Measurements from ENCODE around the gene PTPN3. TPM values are rescaled to one million over a fixed set of nuclear protein-coding genes. Genes with fewer than 3 reads are reported as not detected.

Gene PTPN3
- total RNA-seq, 4 donors from 2014 or later, result 0.29 to 5.5 (median 2.1) TPM

DNA sequence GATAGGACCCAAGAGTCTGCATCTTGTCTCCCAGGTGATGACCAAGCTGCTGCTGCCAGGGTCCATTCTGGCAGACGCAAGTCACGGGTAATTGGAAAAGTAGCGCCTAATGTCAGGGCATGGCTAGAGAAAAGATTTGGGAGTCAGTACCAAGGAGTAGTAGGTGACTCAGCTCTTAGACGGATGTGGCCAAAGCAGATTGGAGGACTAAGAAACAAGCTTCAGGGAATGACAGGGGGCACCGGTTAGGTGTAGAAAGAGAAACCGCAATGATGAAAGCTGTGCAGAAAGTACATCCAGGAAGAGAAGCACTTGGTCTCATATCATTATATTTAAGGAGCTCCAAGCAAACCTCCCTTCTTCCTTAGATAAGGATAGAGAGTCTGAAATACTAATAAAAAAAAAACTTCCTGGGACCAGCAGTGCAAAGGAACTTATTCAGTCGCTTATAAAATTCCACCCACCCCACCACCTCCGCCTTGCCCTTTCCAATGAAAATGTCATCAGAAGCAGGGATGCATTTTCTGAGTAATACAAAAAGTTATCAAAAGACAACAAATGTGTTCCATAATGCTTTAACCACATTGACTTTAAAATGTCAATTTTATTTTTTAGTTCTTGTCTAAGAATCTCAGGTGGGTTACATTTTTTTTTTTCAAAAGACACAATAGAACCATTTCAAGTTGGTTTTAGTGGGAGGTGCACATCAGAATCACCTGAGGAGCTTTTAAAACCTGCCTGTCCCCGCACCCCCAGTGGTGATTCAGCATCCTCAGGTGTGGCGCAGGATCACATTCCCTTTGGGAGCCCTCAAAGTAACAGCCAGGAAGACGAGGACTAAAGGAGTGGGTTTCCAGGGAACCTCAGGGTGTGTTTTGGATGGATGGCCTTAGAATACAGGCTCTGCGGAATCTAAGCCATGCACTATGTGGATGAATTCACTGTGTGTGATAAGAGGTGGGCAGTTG, 31.2 kb downstream of the PTPN3 start:
- intact Hi-C loops (cut with DNase I; ENCODE audit: low total_unique reads), result no loop called here
- H3K27me3 ChIP-seq, result no peaks in the 10 kb centered on the region
- no peak overlapping the region for H3K27ac ChIP-seq
- no peak for DNase-seq
- no peak for TF ChIP-seq POLR2A (IDR thresholded peaks at IDR 0.05)
- TF ChIP-seq, protein P1, sequence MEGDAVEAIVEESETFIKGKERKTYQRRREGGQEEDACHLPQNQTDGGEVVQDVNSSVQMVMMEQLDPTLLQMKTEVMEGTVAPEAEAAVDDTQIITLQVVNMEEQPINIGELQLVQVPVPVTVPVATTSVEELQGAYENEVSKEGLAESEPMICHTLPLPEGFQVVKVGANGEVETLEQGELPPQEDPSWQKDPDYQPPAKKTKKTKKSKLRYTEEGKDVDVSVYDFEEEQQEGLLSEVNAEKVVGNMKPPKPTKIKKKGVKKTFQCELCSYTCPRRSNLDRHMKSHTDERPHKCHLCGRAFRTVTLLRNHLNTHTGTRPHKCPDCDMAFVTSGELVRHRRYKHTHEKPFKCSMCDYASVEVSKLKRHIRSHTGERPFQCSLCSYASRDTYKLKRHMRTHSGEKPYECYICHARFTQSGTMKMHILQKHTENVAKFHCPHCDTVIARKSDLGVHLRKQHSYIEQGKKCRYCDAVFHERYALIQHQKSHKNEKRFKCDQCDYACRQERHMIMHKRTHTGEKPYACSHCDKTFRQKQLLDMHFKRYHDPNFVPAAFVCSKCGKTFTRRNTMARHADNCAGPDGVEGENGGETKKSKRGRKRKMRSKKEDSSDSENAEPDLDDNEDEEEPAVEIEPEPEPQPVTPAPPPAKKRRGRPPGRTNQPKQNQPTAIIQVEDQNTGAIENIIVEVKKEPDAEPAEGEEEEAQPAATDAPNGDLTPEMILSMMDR (IDR thresholded peaks at IDR 0.05), result no peak
- no peaks in the 10 kb centered on the region for H3K9me3 ChIP-seq
- no peaks in the 10 kb centered on the region for H3K36me3 ChIP-seq
- no peaks in the 10 kb centered on the region for H3K4me1 ChIP-seq
- H3K4me3 ChIP-seq, result no peak overlapping the region

DNA sequence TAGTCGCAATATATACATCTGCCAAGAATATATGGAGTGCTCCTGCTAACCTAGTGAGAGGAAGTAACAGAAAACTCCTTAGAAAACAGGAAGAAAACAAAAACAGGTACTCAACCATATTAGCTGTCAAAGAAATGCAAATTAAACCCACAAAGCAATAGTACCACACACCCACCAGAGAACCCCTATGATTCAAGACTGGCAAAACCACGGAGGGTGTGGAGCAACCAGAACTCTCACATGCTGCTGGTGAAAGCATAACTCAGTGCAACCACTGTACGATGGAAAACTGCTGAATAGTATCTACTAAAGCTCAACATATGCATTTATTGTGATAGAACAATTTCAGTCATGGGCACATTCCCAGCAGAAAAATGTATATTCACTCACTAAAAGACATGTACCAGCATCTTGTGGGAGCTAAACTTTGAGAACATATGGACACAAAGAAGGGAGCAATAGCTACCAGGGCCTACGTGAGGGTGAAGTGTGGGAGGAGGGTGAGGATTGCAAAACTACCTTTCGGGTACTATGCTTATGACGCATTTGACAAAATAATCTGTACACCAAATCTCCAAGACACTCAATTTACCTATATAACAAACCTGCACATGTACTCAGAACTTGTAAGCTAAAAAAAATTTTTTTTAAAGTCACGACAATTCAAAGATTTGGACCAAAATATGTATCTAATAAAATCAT, 34.0 kb downstream of the PTPN3 start:
- intact Hi-C loops (cut with DNase I; ENCODE audit: low total_unique reads), result no loop called here
- H3K9me3 ChIP-seq, result no peaks in the 10 kb centered on the region
- TF ChIP-seq, protein P1 (IDR thresholded peaks at IDR 0.05), result no peak
- TF ChIP-seq POLR2A (IDR thresholded peaks at IDR 0.05), result no peak

DNA sequence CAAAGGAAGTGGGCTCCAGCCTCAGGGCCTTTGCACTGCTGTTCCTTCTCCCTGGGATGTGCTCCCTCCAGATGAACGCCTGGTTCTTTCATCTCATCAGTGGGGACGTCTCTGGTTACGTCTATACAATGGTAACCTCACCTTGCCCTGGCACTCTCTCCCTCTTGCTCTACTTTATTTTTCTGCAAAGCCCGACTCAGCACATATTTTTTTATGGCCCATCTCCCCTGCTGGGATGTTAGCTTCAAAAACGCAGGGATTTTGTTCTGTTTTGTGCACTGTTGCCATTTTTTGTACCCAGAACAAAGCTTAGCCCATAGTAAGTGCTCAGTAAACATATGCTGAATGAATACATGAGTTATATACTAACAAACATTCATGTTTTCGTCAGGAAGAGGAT, 37.5 kb downstream of the PTPN3 start:
- intact Hi-C loops (cut with DNase I; ENCODE audit: low total_unique reads), result no loop called here
- TF ChIP-seq, protein P1 (IDR thresholded peaks at IDR 0.05), result no peak
- TF ChIP-seq POLR2A (IDR thresholded peaks at IDR 0.05), result no peak
- Histone ChIP-seq H3K4me3 (no peak overlapping the region), H3K27ac (no peak overlapping the region), H3K36me3 (no peaks in the 10 kb centered on the region), H3K4me1 (no peaks in the 10 kb centered on the region), H3K27me3 (no peaks in the 10 kb centered on the region), H3K9me3 (no peaks in the 10 kb centered on the region)
- DNase-seq, result no peak

More for the DNA sequence above, 34.0 kb downstream of the PTPN3 start:
- Histone ChIP-seq H3K4me3 (no peak overlapping the region), H3K4me1 (no peaks in the 10 kb centered on the region), H3K36me3 (no peaks in the 10 kb centered on the region), H3K27me3 (no peaks in the 10 kb centered on the region), H3K27ac (no peak overlapping the region)
- no peak for DNase-seq

DNA sequence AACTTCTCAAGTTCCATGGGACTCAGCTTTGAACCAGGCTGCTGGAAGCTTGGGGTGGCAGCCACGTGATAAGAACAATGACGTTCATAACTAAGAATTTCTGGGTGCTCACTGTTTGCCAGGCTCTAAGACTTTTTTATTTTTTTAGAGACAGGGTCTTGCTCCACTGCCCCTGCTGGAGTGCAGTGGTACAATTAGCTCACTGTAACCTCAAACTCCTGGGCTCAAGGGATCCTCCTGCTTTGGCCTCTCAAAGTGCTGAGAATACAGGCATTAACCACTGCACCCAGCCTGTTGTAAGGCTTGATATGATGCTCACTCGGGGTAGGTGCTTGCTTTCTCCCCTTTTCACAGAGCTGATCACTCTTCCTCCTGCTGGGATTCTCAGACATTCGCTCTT, 38.7 kb downstream of the PTPN3 start:
- H3K4me3 ChIP-seq, result no peak overlapping the region
- TF ChIP-seq POLR2A (IDR thresholded peaks at IDR 0.05), result no peak
- TF ChIP-seq, protein P1 (IDR thresholded peaks at IDR 0.05), result no peak
- intact Hi-C loops (cut with DNase I; ENCODE audit: low total_unique reads), result no loop called here

More for the DNA sequence above, 38.7 kb downstream of the PTPN3 start:
- no peak for DNase-seq
- H3K9me3 ChIP-seq, result no peaks in the 10 kb centered on the region
- no peaks in the 10 kb centered on the region for H3K4me1 ChIP-seq
- H3K36me3 ChIP-seq, result no peaks in the 10 kb centered on the region
- H3K27ac ChIP-seq, result no peak overlapping the region
- no peaks in the 10 kb centered on the region for H3K27me3 ChIP-seq
